ENCODE data around the gene RSPH9.
"Not testable (repeated sequence)": the region's sequence is repeated elsewhere in the genome, so short reads cannot be mapped to it uniquely, and the experiment has no call there.

RSPH9 gene

DNA sequence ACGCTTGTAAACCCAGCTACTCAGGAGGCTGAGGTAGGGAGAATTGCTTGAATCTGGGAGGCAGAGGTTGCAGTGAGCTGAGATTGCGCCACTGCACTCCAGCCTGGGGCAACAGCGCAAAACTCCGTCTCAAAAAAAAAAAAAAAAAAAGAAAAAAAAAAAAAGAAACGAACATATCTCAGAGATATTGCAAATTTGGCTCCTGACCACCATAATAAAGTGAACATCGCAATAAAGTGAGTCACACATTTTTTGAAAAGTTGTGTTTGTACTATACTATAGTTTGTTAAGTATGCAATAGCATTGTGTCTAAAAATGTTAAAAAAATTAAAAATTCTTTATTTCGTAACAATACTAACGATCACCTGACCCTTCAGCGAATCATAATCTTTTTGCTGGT lies 13.3 kb downstream of the RSPH9 start:
- H3K9me3 ChIP-seq (ENCODE audit: low read length) = no peaks in the 10 kb centered on the region
- H3K36me3 ChIP-seq (ENCODE audit: insufficient read depth, low read length) = no peaks in the 10 kb centered on the region
- no peak overlapping the region for H3K9ac ChIP-seq (ENCODE audit: low read length)
- no peak overlapping the region for H3K4me3 ChIP-seq (ENCODE audit: low read depth in 1 of 2, low read length in 2 of 2)
- no peaks in the 10 kb centered on the region for H3K27me3 ChIP-seq (ENCODE audit: control insufficient read depth in 1 of 2, insufficient read depth in 2 of 2, low read length in 2 of 2)
- H3K4me1 ChIP-seq (ENCODE audit: insufficient read depth, low read length) = no peaks in the 10 kb centered on the region
- H3K27ac ChIP-seq (ENCODE audit: low read depth, low read length) = no peak overlapping the region

GRCh38 chr6:43662948-43663347 lies 18.1 kb downstream of the RSPH9 start:
- H3K4me3 ChIP-seq (ENCODE audit: low read depth in 1 of 2, low read length in 2 of 2); H3K27ac ChIP-seq (ENCODE audit: low read depth, low read length); H3K9ac ChIP-seq (ENCODE audit: low read length); H3K27me3 ChIP-seq (ENCODE audit: control insufficient read depth in 1 of 2, insufficient read depth in 2 of 2, low read length in 2 of 2); H3K4me1 ChIP-seq (ENCODE audit: insufficient read depth, low read length); H3K9me3 ChIP-seq (ENCODE audit: low read length); H3K36me3 ChIP-seq (ENCODE audit: insufficient read depth, low read length): not testable (repeated sequence)

GRCh38 chr6:43665376-43665775 lies 20.5 kb downstream of the RSPH9 start:
- H3K4me3 ChIP-seq (ENCODE audit: low read depth in 1 of 2, low read length in 2 of 2) = no peak overlapping the region
- H3K36me3 ChIP-seq (ENCODE audit: insufficient read depth, low read length) = no peaks in the 10 kb centered on the region
- H3K27me3 ChIP-seq (ENCODE audit: control insufficient read depth in 1 of 2, insufficient read depth in 2 of 2, low read length in 2 of 2) = no peaks in the 10 kb centered on the region
- H3K27ac ChIP-seq (ENCODE audit: low read depth, low read length) = no peak overlapping the region
- peaks cover 32% of the 10 kb centered on the region for H3K4me1 ChIP-seq (ENCODE audit: insufficient read depth, low read length)
- no peak overlapping the region for H3K9ac ChIP-seq (ENCODE audit: low read length)
- H3K9me3 ChIP-seq (ENCODE audit: low read length) = no peaks in the 10 kb centered on the region

- no peak overlapping the region for H3K9ac ChIP-seq (ENCODE audit: low read length)
- H3K27me3 ChIP-seq (ENCODE audit: control insufficient read depth in 1 of 2, insufficient read depth in 2 of 2, low read length in 2 of 2) = no peaks in the 10 kb centered on the region
- no peaks in the 10 kb centered on the region for H3K9me3 ChIP-seq (ENCODE audit: low read length)
- no peak overlapping the region for H3K4me3 ChIP-seq (ENCODE audit: low read depth in 1 of 2, low read length in 2 of 2)
- peaks cover 32% of the 10 kb centered on the region for H3K4me1 ChIP-seq (ENCODE audit: insufficient read depth, low read length)
- H3K27ac ChIP-seq (ENCODE audit: low read depth, low read length) = no peak overlapping the region
- H3K36me3 ChIP-seq (ENCODE audit: insufficient read depth, low read length) = peaks cover 6% of the 10 kb centered on the region
Measured at GRCh38 chr6:43666196-43666920, 21.5 kb downstream of the RSPH9 start.

DNA sequence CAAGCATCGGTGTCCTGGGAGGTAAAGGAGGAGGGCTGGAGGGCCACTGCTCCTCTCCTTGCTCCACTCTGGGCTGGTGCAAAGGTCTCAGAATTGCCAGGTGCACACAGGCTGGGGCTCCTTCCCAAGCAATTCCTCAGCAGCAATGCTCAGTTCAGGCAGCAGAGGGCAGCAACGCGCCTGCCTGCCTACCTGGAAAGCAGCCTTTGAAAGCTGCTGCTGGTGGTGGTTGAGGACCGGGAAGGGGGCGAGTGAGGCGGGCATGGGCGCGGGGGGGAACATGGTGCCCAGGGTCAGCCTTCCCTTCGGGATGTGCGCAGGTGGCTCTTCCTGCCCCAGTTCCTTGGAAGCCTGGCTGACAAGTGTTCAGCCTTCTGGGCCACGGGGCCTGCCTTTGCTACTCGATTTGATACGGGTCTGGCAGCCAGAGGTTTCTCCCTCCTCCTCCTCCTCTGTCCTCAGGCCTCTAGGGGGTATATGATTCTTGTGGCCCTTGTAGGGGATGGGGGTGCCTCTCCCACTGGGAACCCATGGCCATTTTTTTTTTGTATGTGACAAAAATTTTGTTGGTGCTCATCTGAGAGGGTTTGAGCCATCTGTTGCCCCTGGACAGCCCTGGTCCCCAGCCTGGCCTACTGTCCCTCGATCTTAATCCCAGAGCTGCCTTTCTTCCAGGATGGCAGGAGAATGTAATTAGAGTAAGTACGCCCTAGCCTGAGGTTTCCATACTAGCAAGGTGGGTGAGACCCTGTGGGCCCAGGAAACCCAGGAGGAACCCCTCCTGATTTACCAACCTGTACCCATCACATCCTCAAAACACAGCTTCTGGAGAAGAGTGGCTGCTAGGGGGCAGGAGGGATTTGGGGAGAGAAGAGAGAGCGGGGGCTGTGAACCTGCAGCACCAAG lies 22.7 kb downstream of the RSPH9 start:
- no peaks in the 10 kb centered on the region for H3K27me3 ChIP-seq (ENCODE audit: control insufficient read depth in 1 of 2, insufficient read depth in 2 of 2, low read length in 2 of 2)
- no peaks in the 10 kb centered on the region for H3K9me3 ChIP-seq (ENCODE audit: low read length)
- H3K9ac ChIP-seq (ENCODE audit: low read length) = no peak overlapping the region
- H3K27ac ChIP-seq (ENCODE audit: low read depth, low read length) = no peak overlapping the region
- H3K36me3 ChIP-seq (ENCODE audit: insufficient read depth, low read length) = peaks cover 17% of the 10 kb centered on the region
- no peak overlapping the region for H3K4me3 ChIP-seq (ENCODE audit: low read depth in 1 of 2, low read length in 2 of 2)
- H3K4me1 ChIP-seq (ENCODE audit: insufficient read depth, low read length) = peaks cover 32% of the 10 kb centered on the region

DNA sequence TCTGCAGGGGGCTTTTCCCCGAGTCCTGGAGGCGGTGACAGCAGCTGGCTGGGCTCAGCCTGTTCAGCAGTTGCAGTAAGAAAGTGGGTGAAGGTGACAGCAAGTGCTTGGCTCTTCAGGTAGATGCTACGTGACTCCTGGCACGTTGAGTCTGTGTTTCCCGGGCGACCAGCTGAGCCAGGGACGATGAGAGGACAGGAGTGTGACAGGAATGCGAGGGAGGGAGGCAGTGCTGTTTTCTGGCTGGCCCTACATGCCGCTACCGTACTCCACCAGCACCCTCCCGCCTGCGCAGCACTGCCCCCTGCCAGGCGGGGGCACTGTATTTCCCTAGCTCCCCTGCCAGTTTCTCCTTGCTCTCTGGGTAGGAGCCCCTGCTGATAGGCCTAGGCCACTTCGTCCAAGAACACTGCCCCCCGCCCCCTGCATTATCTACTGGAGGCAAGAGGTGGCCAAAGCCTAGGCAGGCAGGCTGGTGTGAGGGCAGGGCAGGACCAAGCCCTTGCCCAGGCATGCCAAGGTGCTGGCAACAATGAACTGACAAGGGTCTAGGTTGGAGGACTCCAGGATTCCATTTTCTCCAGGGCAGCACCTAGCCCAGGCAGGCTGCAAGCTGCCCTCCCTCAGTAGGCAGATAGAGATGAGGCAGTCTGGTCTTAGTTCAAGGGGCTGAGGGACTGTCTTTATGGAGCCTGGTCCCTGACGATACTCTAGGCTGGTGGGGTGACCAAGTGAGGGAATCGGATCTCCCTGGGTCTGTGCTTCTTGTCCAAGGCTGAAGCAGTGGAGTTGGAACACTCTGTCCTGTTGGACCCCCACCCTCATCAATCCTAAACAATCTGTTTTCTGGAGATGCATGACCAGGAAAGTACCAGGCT lies 23.6 kb downstream of the RSPH9 start:
- Histone ChIP-seq H3K9ac (ENCODE audit: low read length) (no peak overlapping the region), H3K27me3 (ENCODE audit: control insufficient read depth in 1 of 2, insufficient read depth in 2 of 2, low read length in 2 of 2) (no peaks in the 10 kb centered on the region), H3K27ac (ENCODE audit: low read depth, low read length) (peak overlapping the region; percentile 35), H3K4me3 (ENCODE audit: low read depth in 1 of 2, low read length in 2 of 2) (no peak overlapping the region), H3K9me3 (ENCODE audit: low read length) (no peaks in the 10 kb centered on the region), H3K36me3 (ENCODE audit: insufficient read depth, low read length) (peaks cover 22% of the 10 kb centered on the region), H3K4me1 (ENCODE audit: insufficient read depth, low read length) (peaks cover 32% of the 10 kb centered on the region)

DNA sequence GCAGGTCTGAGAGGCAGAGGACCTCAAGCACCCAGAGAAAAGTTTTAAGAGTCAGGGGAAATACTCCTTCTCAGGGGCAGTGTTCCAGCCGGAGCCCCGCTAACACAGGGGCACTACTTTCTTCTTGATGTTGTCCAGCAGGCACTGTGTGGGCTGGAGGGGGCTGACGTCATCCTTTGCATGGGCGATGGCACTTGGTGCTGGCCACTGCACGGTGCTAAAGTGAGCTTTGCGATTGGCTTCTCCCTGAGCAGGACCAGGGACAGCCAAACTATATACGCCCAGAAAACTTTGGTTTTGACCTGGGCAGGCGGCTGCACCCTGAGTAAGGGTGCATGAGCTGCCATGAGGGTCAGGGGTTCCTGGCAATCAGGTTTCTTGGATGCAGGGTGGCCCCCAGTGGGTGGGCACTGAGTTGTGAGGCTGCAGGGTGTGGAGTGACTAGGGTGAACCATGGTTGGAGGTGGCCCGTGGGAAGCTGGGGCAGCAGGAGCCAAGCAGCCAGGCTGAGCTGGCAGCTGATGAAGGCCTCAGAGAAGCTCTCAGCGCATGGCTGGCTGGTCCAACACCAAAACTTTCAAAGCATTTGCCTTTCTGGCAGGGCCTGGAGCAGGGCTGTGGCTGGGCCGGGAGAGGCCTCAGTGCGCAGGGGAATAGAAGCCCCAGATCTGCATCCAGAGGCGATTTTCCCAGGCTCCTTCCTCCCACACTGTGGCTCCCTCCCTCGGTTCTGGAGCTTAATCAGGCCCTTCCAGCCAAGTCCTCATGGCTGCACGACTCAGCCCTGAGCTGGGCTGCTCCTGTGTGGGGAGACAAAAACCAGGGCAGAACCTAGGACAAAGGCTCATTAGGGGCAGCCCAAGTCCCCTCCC lies 24.4 kb downstream of the RSPH9 start:
- no peaks in the 10 kb centered on the region for H3K27me3 ChIP-seq (ENCODE audit: control insufficient read depth in 1 of 2, insufficient read depth in 2 of 2, low read length in 2 of 2)
- peak overlapping the region; percentile 57 for H3K27ac ChIP-seq (ENCODE audit: low read depth, low read length)
- H3K4me1 ChIP-seq (ENCODE audit: insufficient read depth, low read length) = peaks cover 32% of the 10 kb centered on the region
- no peak overlapping the region for H3K4me3 ChIP-seq (ENCODE audit: low read depth in 1 of 2, low read length in 2 of 2)
- peaks cover 31% of the 10 kb centered on the region for H3K36me3 ChIP-seq (ENCODE audit: insufficient read depth, low read length)
- H3K9me3 ChIP-seq (ENCODE audit: low read length) = no peaks in the 10 kb centered on the region
- H3K9ac ChIP-seq (ENCODE audit: low read length) = no peak overlapping the region

DNA sequence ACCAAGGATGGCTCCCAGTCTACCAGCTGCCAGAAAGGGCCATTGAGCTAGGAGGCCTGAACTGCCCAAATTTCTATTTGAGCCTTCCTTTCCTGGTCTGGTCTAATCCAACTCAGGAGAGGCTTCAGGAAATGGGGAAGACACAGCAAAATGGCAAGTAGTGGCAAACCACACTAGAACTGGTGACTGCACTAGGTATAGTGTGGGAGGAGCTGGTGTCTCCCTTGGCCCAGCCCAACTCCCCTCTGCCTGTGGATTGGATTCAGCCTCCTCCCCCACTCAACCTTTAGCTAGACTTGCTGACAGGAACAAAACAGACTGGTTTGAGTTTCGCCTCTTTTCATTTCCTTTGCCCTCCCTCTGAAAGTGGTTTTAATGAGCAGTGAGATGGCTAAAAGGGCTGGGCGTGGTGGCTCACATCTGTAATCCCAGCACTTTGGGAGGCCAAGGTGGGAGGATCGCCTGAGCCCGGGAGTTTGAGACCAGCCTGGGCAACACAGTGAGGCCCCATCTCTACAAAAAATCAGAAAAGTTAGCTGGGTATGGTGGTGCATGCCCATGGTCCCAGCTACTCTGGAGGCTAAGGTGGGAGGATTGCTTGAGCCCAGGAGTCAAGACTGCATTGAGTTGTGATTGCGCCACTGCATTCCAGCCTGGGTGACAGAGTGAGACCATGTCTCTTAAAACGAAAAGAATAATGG lies 25.2 kb downstream of the RSPH9 start:
- no peaks in the 10 kb centered on the region for H3K9me3 ChIP-seq (ENCODE audit: low read length)
- peaks cover 39% of the 10 kb centered on the region for H3K36me3 ChIP-seq (ENCODE audit: insufficient read depth, low read length)
- H3K27me3 ChIP-seq (ENCODE audit: control insufficient read depth in 1 of 2, insufficient read depth in 2 of 2, low read length in 2 of 2) = no peaks in the 10 kb centered on the region
- H3K9ac ChIP-seq (ENCODE audit: low read length) = no peak overlapping the region
- H3K4me3 ChIP-seq (ENCODE audit: low read depth in 1 of 2, low read length in 2 of 2) = no peak overlapping the region
- H3K27ac ChIP-seq (ENCODE audit: low read depth, low read length) = peak overlapping the region; percentile 57
- H3K4me1 ChIP-seq (ENCODE audit: insufficient read depth, low read length) = peaks cover 32% of the 10 kb centered on the region

- Histone ChIP-seq H3K27me3 (ENCODE audit: control insufficient read depth in 1 of 2, insufficient read depth in 2 of 2, low read length in 2 of 2) (no peaks in the 10 kb centered on the region), H3K9me3 (ENCODE audit: low read length) (no peaks in the 10 kb centered on the region), H3K27ac (ENCODE audit: low read depth, low read length) (peak overlapping the region; percentile 7), H3K9ac (ENCODE audit: low read length) (no peak overlapping the region), H3K36me3 (ENCODE audit: insufficient read depth, low read length) (peaks cover 44% of the 10 kb centered on the region), H3K4me3 (ENCODE audit: low read depth in 1 of 2, low read length in 2 of 2) (no peak overlapping the region), H3K4me1 (ENCODE audit: insufficient read depth, low read length) (peaks cover 32% of the 10 kb centered on the region)
Measured at GRCh38 chr6:43670623-43670986, 25.8 kb downstream of the RSPH9 start.

GRCh38 chr6:43671011-43671800 lies 26.4 kb downstream of the RSPH9 start:
- peaks cover 50% of the 10 kb centered on the region for H3K36me3 ChIP-seq (ENCODE audit: insufficient read depth, low read length)
- peaks cover 32% of the 10 kb centered on the region for H3K4me1 ChIP-seq (ENCODE audit: insufficient read depth, low read length)
- H3K4me3 ChIP-seq (ENCODE audit: low read depth in 1 of 2, low read length in 2 of 2) = no peak overlapping the region
- no peak overlapping the region for H3K9ac ChIP-seq (ENCODE audit: low read length)
- no peaks in the 10 kb centered on the region for H3K27me3 ChIP-seq (ENCODE audit: control insufficient read depth in 1 of 2, insufficient read depth in 2 of 2, low read length in 2 of 2)
- no peaks in the 10 kb centered on the region for H3K9me3 ChIP-seq (ENCODE audit: low read length)
- no peak overlapping the region for H3K27ac ChIP-seq (ENCODE audit: low read depth, low read length)

All from muscle layer of colon (tissue), 2 donors.